Keratinocyte (primary cell): ENCODE measurements around the gene HEPH.

Experiments used
- CTCF ChIP-seq, 3 experiments: IDR thresholded peaks in 1 of 3; conservative IDR thresholded peaks in 1 of 3; optimal IDR thresholded peaks in 1 of 3; 2 replicates in 2 of 3; 3 replicates in 1 of 3; pipeline versions ENCODE3 to v1.5.1; 2011; ENCODE audit warnings: low read length in 3 of 3, mild to moderate bottlenecking in 3 of 3, moderate library complexity in 2 of 3, control low read depth in 1 of 3, inconsistent platforms in 1 of 3; ENCODE audit not compliant: insufficient read depth in 2 of 3; ENCODE audit errors: extremely low read depth in 1 of 3
- EZH2 ChIP-seq: IDR thresholded peaks from one replicate; pipeline ENCODE4 v1.6.1; 2012; ENCODE audit warnings: inconsistent platforms, mild to moderate bottlenecking, low read length, moderate library complexity

- TF ChIP-seq CTCF (optimal IDR thresholded peaks at IDR 0.05 in 1 of 3, IDR thresholded peaks at IDR 0.05 in 1 of 3, conservative IDR thresholded peaks at IDR 0.05 in 1 of 3; ENCODE audit: extremely low read depth in 1 of 3, insufficient read depth in 2 of 3, low read length in 3 of 3) (no peak), EZH2 (no peak)
These were observed 33.6 kb upstream of the HEPH start for GRCh38 chrX:66130469-66130868.
